ENCODE measurements around the gene ISX.
A peak's percentile ranks its signal among the peaks of the same experiment; 100 is the strongest.

Gene ISX

DNA sequence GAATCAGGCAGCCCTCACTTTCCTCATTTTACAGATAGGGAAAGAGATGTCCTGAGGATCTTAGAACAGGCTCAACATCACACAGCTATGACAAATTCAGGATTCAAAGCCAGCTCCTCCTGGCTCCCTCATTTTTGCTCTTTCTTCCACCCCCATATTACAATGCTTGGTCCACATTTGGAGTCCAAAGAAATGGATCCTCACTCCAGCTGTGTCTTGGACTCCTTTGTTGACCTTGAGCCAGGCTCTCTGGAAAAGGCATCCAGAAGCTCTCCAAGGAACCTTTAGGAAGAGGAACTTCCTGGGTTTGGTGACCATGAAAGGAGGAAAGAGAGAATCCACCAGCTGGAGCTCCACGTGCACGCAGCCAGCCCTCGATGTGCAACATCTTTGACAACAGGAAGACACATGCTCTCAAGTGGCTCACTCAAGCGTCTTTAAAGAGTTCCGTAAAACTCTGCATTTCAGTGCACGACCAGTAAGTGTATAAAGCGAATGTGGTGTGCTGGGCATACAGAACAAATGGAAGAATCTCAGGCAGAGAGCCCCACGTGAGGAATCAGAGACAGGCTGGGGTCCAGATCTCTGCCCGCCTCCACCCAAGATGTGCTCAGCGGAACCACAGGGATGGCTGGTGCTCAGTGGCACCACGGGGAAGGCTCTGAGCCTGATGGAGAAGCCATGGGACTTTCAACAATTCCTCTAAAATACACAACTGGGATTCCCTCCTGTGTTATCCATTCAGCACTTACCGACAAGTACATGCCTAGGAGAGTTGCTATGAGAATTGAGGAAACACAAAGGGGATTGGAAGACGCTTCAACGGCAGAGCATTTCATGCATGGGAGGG lies 48.4 kb downstream of the ISX start:
- DNase-seq, result no peak

DNA sequence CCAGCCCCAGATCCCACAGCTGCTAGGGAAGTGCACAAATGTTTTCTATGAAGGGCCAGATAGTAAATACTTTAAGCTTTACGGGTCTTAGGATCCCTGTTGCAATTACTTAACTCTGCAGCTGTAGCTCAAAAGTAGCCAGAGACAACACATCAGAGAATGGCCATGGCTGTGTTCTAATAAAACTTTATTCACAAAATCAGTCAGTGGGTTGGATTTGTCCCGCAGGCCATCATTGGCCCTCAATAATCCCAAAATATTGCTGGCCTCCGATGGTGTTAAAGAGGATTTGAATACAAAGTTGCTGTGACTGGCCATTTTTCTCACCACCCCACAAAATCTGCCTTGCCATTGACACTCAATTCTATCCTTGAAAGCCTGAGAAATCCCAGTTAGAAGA lies 49.6 kb downstream of the ISX start:
- no peak for DNase-seq

DNA sequence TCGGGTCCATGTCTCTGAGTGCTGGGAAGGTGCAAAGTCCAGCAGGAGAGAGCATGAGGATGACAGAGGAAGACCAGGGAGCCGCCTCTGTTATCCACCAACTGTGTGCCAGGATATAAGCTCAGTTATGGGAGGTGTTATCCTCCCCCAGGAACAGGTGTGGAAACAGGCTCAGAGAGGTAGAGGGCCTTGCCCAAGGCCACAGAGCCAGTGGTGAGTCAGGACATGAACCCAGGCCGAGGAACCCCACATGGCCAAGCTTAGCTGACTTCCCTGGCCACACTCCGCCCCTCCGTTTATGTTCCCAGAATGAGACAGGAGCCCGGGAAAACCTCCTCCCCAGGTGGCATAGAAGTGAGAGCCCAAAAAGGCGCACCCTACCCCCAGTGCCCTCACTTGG lies 50.3 kb downstream of the ISX start:
- no peak for DNase-seq

DNA sequence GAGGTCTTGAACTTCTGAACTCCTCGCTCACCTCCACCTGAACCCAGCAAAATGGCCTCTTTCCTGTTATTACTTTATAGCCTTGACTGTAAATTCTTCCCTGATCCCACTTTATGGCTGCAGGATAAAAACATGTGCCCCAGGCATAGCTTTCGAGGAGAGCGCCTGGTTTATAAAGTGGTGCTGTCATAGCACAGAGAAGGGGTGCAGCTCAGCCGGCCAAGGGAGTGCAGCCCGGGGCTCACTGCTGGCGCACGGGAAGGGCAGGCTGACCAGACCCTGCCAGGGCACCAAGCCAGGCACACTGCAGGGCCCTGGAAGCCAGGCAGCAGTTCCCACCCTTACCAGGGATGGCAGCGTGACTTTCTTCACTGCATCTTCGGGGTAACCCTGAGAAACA lies 50.9 kb downstream of the ISX start:
- DNase-seq, result no peak

DNA sequence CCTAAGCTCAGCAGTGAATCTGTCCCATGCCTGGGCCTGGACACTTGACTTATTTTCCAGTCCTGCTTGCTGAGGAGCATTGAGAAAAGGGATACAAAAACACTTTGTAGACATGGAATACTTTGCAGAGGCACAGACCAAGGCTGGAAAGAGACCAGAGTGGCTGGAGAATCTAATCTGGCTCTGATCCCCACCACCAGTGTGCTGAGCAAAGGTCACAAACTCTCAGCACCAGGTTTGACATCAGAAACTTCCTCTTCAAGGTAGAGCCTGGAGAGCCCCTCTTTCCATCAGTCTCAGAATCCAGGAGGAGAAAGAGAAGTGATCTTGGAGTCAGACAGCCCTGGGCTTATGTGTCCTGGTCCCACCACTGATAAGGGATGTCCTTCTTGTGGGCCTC lies 53.5 kb downstream of the ISX start:
- no peak for DNase-seq

DNA sequence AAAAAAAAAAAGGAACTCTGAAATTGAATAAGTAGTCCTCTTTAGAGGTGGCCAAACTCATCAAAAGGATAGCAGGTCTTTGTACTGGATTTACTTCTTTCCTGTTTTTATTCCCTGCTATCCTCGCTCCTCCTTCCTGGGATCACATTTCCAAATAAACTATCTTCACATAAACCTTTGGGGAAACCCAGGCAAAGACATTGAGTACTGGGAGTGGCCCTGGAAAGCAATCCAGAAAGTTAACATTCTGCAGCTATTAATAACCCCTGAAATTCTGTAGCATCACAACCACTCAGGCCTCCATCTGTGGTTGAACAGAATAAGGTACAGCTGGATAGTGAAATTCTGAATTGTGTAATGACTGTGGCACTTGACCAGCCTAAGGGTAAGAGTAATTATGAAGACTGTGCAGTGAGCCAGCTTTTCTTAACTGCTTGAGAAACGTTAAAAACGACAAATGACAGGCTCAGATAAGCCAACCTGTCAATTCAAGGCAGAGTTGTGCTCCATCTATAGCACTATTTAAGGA lies 58.8 kb downstream of the ISX start:
- DNase-seq, result no peak

DNA sequence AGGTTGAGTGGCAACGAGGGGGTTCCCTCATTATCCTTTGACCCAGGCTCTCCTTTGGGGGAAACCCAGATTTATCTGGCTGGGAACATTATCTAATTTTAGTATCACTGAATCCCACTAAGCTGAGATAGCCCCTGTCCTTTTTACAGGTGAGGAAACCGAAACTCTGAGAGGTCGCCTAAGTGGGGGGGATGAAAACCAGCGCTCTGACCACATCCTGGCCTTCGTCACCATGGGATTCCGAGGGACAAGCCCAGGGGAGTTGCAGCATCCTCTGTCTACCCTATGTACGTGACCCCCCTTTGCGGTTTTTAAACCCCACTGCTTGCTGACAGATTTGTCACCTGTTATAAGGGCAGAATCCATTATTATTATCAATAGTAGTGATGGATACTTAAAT lies 61.0 kb downstream of the ISX start:
- no peak for DNase-seq

DNA sequence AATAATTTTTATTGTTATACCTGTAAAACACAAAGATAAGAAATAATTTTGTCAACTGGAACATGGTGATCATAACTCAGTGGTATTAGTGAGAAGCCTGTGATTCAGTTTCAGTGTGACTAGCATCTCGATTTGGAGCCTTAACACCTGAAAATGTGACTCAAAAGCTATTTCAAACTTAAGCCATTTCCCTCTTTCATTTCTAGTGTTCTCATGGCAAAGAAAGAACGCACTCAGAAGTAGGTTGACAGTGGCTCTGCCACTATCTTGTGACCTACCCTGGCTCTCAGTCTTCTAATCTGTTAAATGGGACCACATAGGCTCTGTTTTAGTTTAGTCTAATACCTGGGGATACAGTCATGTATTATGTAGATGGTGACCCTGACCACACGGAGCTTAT lies 62.7 kb downstream of the ISX start:
- peak in 1 of 5 donors; percentile 14 for DNase-seq

DNA sequence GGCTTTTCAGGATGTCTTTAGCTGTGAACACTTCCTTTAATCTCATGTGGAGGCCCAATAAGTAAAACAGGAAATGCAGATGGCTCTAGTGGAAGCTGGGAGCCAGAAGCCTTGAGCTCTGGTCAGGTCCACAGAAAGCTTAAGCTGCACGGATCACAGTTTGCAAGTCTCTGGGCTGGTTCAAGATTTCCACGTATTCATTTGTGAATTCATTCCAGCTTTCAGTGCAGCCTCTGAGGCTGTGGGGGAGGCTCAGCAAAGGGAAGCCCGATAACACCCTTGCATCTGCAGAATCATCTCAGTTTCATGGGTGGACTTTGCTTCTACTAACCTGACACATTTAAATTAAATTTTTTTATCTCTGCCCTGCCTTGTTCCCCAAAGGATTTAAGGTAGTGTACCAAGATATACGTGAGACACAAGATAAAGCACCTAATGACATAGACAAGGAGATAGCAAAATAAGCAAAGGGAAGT lies 65.6 kb downstream of the ISX start:
- no peak for DNase-seq

DNA sequence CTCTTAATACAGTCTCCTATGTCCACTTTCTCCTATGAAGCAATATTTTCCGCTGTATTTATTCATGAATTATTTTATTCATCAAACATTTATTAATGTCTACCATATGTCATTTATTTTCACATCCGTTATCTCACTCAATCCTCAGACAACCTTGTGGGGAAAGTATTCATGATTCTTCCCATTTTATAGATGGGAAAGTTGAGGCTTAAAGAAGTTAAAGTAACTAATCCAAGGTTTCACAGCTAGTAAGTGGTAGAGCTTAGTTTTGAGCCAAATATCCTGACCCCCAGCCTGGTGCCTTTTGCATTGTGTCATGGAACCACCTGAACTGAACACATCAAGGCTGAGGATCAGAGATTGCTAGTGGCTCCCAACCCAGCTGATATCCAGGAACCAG lies 66.6 kb downstream of the ISX start:
- no peak for DNase-seq

DNA sequence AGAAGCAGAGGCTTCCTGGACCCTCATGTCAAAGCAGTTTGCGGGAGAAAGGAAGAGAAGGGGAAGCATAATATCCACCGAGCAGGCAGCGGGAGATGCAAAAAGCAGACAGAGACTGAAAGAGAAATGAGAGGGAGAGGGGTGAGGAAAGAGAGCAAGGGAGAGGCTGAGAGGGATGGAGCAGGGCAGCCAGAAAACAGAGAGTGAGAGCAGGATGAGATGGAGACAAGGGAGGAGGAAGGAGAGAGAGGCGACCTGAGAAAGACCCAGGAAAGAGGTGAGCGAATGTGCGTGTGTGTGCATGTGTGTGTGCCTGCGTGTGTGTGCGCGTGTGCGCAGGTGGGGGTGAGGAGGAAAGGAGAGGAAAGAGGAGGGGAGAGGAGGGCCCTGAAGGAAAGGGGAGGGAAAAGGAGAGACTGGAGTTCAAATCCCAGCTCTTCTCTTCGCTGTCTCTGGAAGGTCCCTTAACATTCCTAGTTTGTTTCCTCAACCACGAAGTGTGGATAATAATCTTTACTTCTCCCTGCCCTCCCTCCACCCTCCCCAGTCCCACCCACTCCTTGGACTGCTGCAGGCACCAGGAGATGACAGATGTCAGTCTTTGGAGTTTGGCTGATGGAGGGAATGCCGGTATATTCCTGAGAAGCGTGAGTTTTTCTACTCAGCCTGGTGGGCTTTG lies 67.9 kb downstream of the ISX start:
- DNase-seq, result no peak

DNA sequence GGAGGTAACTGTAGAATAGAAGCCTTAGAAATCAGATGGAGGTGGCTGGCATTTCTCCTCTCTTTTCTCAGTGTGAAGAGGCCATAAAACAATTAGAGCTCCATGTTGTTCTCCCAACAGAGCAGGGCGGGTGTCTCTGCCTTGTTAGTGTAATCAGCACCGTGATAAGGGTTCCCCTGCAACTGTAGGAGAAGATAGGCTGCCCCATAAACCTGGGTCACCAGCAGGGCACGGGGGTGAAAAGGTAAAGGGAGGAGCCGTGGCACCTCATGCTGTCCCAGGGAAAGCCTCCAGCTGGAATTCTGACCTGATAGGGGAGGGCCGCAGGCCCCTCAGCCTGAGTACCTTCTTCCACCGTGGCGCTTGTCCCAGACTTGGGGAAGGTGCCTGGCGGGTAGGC lies 68.7 kb downstream of the ISX start:
- no peak for DNase-seq

DNA sequence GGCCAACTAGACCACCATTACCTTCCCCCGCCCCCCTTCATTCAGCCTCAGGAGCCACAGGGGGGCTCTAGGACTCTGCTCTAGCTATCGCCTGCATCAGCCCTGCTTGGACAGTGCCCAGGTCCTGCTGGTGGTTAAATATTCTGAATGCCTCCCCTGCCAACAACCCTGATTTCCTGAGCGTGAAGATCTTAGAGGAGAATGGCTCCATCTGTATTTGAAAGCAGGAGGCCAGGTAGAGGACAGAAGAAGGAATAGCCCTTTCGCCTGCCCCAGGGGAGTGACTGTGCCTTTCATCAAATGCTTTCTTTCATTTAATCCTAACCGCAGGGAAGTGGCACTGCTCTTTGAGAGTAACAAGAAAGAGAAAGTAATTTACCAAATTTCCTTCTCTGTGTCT lies 69.2 kb downstream of the ISX start:
- no peak for DNase-seq
